ENCODE results near the gene ABCD2.
"Not testable (repeated sequence)": the region's sequence is repeated elsewhere in the genome, so short reads cannot be mapped to it uniquely, and the experiment has no call there.

Gene ABCD2

DNA sequence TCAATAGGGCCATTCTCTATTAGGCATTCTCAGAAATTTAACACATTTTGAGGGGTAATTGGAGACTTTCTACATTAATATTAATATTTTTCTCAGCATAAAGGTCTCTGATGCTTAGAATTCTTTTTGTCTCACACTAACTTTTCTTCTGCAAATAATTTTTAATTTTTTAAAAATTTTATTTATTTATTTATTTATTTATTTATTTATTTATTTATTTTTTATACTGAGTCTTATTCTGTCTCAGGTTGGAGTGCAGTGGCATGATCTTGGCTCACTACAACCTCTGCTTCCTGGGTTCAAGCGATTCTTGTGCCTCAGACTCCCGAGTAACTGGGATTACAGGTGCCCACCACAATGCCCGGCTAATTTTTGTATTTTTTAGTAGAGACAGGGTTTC lies 17.7 kb downstream of the ABCD2 start:
- H3K9me3 ChIP-seq (ENCODE audit: control insufficient read depth, insufficient read depth, low read depth, low read length); H3K4me1 ChIP-seq (ENCODE audit: control insufficient read depth, insufficient read depth, low read length); CTCF ChIA-PET; H3K36me3 ChIP-seq (ENCODE audit: control insufficient read depth in 2 of 2, insufficient read depth in 1 of 2, low read length in 2 of 2); H3K4me3 ChIP-seq (ENCODE audit: low read depth, low read length); H3K27ac ChIP-seq (ENCODE audit: extremely low read depth, low read depth, low read length); POLR2A ChIA-PET: not testable (repeated sequence)
- TF ChIP-seq, protein P1, sequence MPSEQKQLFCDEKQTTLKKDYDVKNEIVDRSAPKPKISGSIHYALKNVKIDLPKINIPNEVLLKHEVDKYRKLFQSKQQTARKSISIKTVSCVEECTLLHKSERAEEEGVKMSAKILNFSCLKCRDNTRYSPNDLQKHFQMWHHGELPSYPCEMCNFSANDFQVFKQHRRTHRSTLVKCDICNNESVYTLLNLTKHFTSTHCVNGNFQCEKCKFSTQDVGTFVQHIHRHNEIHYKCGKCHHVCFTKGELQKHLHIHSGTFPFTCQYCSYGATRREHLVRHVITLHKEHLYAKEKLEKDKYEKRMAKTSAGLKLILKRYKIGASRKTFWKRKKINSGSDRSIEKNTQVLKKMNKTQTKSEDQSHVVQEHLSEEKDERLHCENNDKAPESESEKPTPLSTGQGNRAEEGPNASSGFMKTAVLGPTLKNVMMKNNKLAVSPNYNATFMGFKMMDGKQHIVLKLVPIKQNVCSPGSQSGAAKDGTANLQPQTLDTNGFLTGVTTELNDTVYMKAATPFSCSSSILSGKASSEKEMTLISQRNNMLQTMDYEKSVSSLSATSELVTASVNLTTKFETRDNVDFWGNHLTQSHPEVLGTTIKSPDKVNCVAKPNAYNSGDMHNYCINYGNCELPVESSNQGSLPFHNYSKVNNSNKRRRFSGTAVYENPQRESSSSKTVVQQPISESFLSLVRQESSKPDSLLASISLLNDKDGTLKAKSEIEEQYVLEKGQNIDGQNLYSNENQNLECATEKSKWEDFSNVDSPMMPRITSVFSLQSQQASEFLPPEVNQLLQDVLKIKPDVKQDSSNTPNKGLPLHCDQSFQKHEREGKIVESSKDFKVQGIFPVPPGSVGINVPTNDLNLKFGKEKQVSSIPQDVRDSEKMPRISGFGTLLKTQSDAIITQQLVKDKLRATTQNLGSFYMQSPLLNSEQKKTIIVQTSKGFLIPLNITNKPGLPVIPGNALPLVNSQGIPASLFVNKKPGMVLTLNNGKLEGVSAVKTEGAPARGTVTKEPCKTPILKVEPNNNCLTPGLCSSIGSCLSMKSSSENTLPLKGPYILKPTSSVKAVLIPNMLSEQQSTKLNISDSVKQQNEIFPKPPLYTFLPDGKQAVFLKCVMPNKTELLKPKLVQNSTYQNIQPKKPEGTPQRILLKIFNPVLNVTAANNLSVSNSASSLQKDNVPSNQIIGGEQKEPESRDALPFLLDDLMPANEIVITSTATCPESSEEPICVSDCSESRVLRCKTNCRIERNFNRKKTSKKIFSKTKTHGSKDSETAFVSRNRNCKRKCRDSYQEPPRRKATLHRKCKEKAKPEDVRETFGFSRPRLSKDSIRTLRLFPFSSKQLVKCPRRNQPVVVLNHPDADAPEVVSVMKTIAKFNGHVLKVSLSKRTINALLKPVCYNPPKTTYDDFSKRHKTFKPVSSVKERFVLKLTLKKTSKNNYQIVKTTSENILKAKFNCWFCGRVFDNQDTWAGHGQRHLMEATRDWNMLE (tag by site-specific recombination; conservative IDR thresholded peaks at IDR 0.05; ENCODE audit: low read depth), result peak; percentile 80
- 0 out of 2 replicates have a peak, but pooled peaks have one; percentile 35 for TF ChIP-seq ZNF560 (tag by site-specific recombination; IDR thresholded peaks at IDR 0.05; ENCODE audit: borderline replicate concordance)
- TF ChIP-seq, protein P2, sequence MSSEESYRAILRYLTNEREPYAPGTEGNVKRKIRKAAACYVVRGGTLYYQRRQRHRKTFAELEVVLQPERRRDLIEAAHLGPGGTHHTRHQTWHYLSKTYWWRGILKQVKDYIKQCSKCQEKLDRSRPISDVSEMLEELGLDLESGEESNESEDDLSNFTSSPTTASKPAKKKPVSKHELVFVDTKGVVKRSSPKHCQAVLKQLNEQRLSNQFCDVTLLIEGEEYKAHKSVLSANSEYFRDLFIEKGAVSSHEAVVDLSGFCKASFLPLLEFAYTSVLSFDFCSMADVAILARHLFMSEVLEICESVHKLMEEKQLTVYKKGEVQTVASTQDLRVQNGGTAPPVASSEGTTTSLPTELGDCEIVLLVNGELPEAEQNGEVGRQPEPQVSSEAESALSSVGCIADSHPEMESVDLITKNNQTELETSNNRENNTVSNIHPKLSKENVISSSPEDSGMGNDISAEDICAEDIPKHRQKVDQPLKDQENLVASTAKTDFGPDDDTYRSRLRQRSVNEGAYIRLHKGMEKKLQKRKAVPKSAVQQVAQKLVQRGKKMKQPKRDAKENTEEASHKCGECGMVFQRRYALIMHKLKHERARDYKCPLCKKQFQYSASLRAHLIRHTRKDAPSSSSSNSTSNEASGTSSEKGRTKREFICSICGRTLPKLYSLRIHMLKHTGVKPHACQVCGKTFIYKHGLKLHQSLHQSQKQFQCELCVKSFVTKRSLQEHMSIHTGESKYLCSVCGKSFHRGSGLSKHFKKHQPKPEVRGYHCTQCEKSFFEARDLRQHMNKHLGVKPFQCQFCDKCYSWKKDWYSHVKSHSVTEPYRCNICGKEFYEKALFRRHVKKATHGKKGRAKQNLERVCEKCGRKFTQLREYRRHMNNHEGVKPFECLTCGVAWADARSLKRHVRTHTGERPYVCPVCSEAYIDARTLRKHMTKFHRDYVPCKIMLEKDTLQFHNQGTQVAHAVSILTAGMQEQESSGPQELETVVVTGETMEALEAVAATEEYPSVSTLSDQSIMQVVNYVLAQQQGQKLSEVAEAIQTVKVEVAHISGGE (tag by site-specific recombination; conservative IDR thresholded peaks at IDR 0.05; ENCODE audit: low read depth), result peak; percentile 79
- TF ChIP-seq ZNF629 (tag by site-specific recombination; IDR thresholded peaks at IDR 0.05), result 0 out of 2 replicates have a peak, but pooled peaks have one; percentile 11
- TF ChIP-seq ZNF623 (tag by site-specific recombination; IDR thresholded peaks at IDR 0.05), result peak; percentile 66
- TF ChIP-seq, protein P3, sequence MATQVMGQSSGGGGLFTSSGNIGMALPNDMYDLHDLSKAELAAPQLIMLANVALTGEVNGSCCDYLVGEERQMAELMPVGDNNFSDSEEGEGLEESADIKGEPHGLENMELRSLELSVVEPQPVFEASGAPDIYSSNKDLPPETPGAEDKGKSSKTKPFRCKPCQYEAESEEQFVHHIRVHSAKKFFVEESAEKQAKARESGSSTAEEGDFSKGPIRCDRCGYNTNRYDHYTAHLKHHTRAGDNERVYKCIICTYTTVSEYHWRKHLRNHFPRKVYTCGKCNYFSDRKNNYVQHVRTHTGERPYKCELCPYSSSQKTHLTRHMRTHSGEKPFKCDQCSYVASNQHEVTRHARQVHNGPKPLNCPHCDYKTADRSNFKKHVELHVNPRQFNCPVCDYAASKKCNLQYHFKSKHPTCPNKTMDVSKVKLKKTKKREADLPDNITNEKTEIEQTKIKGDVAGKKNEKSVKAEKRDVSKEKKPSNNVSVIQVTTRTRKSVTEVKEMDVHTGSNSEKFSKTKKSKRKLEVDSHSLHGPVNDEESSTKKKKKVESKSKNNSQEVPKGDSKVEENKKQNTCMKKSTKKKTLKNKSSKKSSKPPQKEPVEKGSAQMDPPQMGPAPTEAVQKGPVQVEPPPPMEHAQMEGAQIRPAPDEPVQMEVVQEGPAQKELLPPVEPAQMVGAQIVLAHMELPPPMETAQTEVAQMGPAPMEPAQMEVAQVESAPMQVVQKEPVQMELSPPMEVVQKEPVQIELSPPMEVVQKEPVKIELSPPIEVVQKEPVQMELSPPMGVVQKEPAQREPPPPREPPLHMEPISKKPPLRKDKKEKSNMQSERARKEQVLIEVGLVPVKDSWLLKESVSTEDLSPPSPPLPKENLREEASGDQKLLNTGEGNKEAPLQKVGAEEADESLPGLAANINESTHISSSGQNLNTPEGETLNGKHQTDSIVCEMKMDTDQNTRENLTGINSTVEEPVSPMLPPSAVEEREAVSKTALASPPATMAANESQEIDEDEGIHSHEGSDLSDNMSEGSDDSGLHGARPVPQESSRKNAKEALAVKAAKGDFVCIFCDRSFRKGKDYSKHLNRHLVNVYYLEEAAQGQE (tag by site-specific recombination; IDR thresholded peaks at IDR 0.05), result peak; percentile 72; the same call in 1 of the 2 replicates
- peak; percentile 92 for TF ChIP-seq ZNF394 (tag by site-specific recombination; IDR thresholded peaks at IDR 0.05; ENCODE audit: borderline replicate concordance)
- peak; percentile 27 for TF ChIP-seq ZNF529 (tag by site-specific recombination; IDR thresholded peaks at IDR 0.05; ENCODE audit: insufficient replicate concordance)
- 0 out of 2 replicates have a peak, but pooled peaks have one; percentile 41 for TF ChIP-seq ZNF664 (tag by site-specific recombination; IDR thresholded peaks at IDR 0.05)
- peak; percentile 58; the same call in 1 of the 2 replicates for TF ChIP-seq ZNF140 (tag by site-specific recombination; IDR thresholded peaks at IDR 0.05)
- peak; percentile 75 for TF ChIP-seq ZBTB8A (tag by site-specific recombination; IDR thresholded peaks at IDR 0.05)
- peak; percentile 57 for TF ChIP-seq ZNF510 (tag by site-specific recombination; IDR thresholded peaks at IDR 0.05; ENCODE audit: insufficient replicate concordance)
- 0 out of 2 replicates have a peak, but pooled peaks have one; percentile 27 for TF ChIP-seq ZXDB (tag by site-specific recombination; IDR thresholded peaks at IDR 0.05)
- TF ChIP-seq ZNF426 (tag by site-specific recombination; IDR thresholded peaks at IDR 0.05), result peak; percentile 87
- TF ChIP-seq ZNF654 (tag by site-specific recombination; IDR thresholded peaks at IDR 0.05; ENCODE audit: low read depth), result 0 out of 2 replicates have a peak, but pooled peaks have one; percentile 18
- peak; percentile 88 for TF ChIP-seq ZNF555 (tag by site-specific recombination; conservative IDR thresholded peaks at IDR 0.05)
